HCT116 (cell line): ENCODE measurements around the gene KRTAP10-8.

Experiments used
- CTCF ChIP-seq, 3 experiments: fragments of 200-600 bp in 1 of 3; sonication (generic) in 1 of 3; IDR thresholded peaks in 2 of 3; conservative IDR thresholded peaks in 1 of 3; 2 replicates each; pipeline ENCODE4 v1.5.1; 2012 to 2017; ENCODE audit warnings: low read depth in 2 of 3, low read length in 2 of 3, antibody characterized with exemption in 1 of 3, borderline replicate concordance in 1 of 3, control low read depth in 1 of 3, mild to moderate bottlenecking in 1 of 3, mixed read lengths in 1 of 3, mixed run types in 1 of 3, moderate library complexity in 1 of 3; ENCODE audit not compliant: insufficient read depth in 1 of 3
- EZH2 ChIP-seq: fragments of 200-600 bp; sonication (generic); IDR thresholded peaks from 2 replicates; pipeline ENCODE4 v1.6.1; 2017; ENCODE audit warnings: antibody characterized with exemption, mixed run types
- FOSL1 ChIP-seq: IDR thresholded peaks from 2 replicates; pipeline ENCODE4 v1.6.1; 2012; ENCODE audit warnings: low read depth
- POLR2A ChIP-seq: IDR thresholded peaks from 2 replicates; pipeline ENCODE4 v1.7.0; 2011; ENCODE audit warnings: borderline replicate concordance; ENCODE audit not compliant: insufficient read depth, insufficient read length; ENCODE audit errors: extremely low read depth

- TF ChIP-seq CTCF (IDR thresholded peaks at IDR 0.05 in 2 of 3, conservative IDR thresholded peaks at IDR 0.05 in 1 of 3; ENCODE audit: borderline replicate concordance in 1 of 3, insufficient read depth in 1 of 3, low read depth in 2 of 3, low read length in 2 of 3) (no peak), EZH2 (no peak), FOSL1 (no peak), POLR2A (no peak)
Observed at GRCh38 chr21:44612669-44613229, 870 bp downstream of the KRTAP10-8 start.
